Measurements from ENCODE around the gene TDRD15. TPM values are rescaled to one million over a fixed set of nuclear protein-coding genes. Genes with fewer than 3 reads are reported as not detected.

TDRD15 gene
- total RNA-seq, 1 experiment from 2014 or later: not detected

DNA sequence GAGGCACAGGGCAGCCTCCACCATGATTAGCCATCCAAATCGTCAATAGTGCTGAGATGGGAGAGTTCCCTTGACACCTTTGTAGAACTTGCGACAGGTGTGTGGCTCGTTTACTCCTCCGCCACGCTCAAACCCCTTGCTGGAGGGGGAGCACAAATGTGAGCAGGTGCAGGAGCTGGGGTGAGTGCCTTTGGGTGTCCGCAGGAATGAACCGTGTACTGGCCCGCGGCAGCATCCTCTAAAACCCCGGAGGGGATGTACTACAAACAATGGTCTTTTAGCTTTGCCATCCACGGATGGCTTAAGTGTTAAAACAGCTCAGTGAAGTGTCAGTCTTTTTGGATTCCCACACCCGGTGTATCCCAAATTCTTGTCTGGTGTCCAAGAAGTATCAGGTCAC is 21.4 kb upstream of the TDRD15 start:
- H3K9me3 ChIP-seq: no peaks in the 10 kb centered on the region
- H3K27me3 ChIP-seq (replicated peaks; ENCODE audit: control insufficient read depth, insufficient read depth, low read length): no peaks in the 10 kb centered on the region
- H3K36me3 ChIP-seq (ENCODE audit: control insufficient read depth, insufficient read depth, low read length): no peaks in the 10 kb centered on the region
- intact Hi-C loops (cut with micrococcal nuclease; ENCODE audit: unreplicated experiment): no loop called here
- no peak overlapping the region for H3K27ac Mint-ChIP-seq (ENCODE audit: unreplicated experiment)
- peaks cover 13% of the 10 kb centered on the region for H3K4me1 Mint-ChIP-seq (ENCODE audit: low read depth, unreplicated experiment)
- ChIA-PET POLR2A (no interaction called here), CTCF (no interaction called here)
- H3K4me3 Mint-ChIP-seq (ENCODE audit: unreplicated experiment): no peak overlapping the region
- TF ChIP-seq, protein P1, sequence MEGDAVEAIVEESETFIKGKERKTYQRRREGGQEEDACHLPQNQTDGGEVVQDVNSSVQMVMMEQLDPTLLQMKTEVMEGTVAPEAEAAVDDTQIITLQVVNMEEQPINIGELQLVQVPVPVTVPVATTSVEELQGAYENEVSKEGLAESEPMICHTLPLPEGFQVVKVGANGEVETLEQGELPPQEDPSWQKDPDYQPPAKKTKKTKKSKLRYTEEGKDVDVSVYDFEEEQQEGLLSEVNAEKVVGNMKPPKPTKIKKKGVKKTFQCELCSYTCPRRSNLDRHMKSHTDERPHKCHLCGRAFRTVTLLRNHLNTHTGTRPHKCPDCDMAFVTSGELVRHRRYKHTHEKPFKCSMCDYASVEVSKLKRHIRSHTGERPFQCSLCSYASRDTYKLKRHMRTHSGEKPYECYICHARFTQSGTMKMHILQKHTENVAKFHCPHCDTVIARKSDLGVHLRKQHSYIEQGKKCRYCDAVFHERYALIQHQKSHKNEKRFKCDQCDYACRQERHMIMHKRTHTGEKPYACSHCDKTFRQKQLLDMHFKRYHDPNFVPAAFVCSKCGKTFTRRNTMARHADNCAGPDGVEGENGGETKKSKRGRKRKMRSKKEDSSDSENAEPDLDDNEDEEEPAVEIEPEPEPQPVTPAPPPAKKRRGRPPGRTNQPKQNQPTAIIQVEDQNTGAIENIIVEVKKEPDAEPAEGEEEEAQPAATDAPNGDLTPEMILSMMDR (IDR thresholded peaks at IDR 0.05; ENCODE audit: insufficient read depth in 1 of 2, low read depth in 1 of 2, low read length in 1 of 2, severe bottlenecking in 1 of 2, unreplicated experiment in 1 of 2): no peak
- peaks cover 4% of the 10 kb centered on the region; the same call in 1 of the 2 replicates for H3K4me1 ChIP-seq
- no TSS peak for BruUV-seq (replicated peaks)
- no peaks in the 10 kb centered on the region for H3K9me3 Mint-ChIP-seq (ENCODE audit: unreplicated experiment)
- H3K27me3 Mint-ChIP-seq (ENCODE audit: insufficient read depth, unreplicated experiment): no peaks in the 10 kb centered on the region
- H3K36me3 Mint-ChIP-seq (ENCODE audit: insufficient read depth, unreplicated experiment): no peaks in the 10 kb centered on the region
- no peak overlapping the region for H3K4me3 ChIP-seq (ENCODE audit: low read depth, low read length)
- DNase-seq: no peak

DNA sequence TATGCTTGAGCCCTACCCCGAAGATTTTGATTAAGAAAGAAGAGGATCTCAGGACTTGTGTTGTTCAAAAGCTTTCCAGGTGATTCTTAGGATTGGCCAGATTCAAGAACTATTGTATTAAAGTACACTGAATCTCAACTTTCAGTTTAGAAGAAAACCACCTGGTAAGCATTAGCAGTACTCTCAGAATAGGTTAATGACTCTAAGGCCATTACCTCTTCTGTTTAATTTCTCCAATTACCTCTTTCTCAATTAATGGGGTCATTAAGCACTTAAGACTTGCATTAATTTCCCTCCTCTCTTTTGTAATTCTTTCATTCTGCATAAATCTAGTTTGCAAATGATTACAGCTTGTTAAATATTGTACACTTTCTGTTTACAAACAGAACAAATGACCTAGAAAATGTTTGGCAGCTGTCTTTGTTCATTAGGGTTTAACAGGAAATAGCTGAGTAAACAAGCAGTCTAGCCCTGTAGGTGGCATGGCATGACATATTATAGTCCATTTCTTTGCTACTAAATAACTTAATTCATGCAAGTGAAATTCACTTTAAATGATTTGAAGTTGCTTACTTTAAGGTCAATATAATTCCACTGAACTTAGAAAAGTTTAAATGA is 20.4 kb upstream of the TDRD15 start:
- ChIA-PET CTCF (no interaction called here), POLR2A (no interaction called here)
- H3K36me3 ChIP-seq (ENCODE audit: control insufficient read depth, insufficient read depth, low read length): no peaks in the 10 kb centered on the region
- BruUV-seq (replicated peaks): no TSS peak
- Mint-ChIP-seq H3K4me3 (ENCODE audit: unreplicated experiment) (no peak overlapping the region), H3K27ac (ENCODE audit: unreplicated experiment) (no peak overlapping the region), H3K27me3 (ENCODE audit: insufficient read depth, unreplicated experiment) (no peaks in the 10 kb centered on the region), H3K36me3 (ENCODE audit: insufficient read depth, unreplicated experiment) (no peaks in the 10 kb centered on the region), H3K9me3 (ENCODE audit: unreplicated experiment) (no peaks in the 10 kb centered on the region), H3K4me1 (ENCODE audit: low read depth, unreplicated experiment) (peaks cover 7% of the 10 kb centered on the region)
- no peaks in the 10 kb centered on the region for H3K4me1 ChIP-seq
- no peaks in the 10 kb centered on the region for H3K27me3 ChIP-seq (replicated peaks; ENCODE audit: control insufficient read depth, insufficient read depth, low read length)
- no peaks in the 10 kb centered on the region for H3K9me3 ChIP-seq
- TF ChIP-seq, protein P1 (IDR thresholded peaks at IDR 0.05; ENCODE audit: insufficient read depth in 1 of 2, low read depth in 1 of 2, low read length in 1 of 2, severe bottlenecking in 1 of 2, unreplicated experiment in 1 of 2): no peak
- intact Hi-C loops (cut with micrococcal nuclease; ENCODE audit: unreplicated experiment): no loop called here
- no peak overlapping the region for H3K4me3 ChIP-seq (ENCODE audit: low read depth, low read length)
- DNase-seq: no peak

DNA sequence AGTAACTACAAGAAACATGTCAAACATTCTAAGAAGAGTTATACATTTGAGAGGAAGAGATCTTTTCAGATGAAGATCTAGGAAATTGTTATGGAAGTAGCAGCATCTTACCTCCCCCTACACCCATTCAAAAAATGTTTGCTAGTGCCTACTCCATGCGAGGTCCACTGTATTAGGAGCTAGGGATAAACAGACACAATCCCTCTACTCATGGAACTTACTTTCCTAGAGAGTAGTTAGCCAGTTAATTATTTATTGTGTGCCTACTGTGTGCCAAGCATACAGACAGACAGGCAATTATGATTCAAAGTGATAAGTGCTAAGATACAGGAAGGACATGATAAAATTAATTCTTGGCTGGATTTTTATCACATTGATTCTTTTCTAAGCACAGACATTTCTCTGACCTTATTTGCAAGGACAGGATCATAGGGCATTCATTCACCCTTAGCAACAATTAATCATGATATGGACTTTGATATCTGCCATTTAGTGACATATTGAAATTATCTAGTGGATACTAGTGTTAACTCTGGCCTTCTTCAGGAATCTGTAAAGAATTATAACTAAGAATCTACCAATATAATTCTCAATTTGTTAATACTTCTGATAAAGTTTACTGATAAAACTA is 19.6 kb upstream of the TDRD15 start:
- CTCF ChIA-PET: no interaction called here

More for the DNA sequence above, 19.6 kb upstream of the TDRD15 start:
- Histone ChIP-seq H3K36me3 (ENCODE audit: control insufficient read depth, insufficient read depth, low read length) (no peaks in the 10 kb centered on the region), H3K9me3 (no peaks in the 10 kb centered on the region), H3K27me3 (replicated peaks; ENCODE audit: control insufficient read depth, insufficient read depth, low read length) (no peaks in the 10 kb centered on the region), H3K4me3 (ENCODE audit: low read depth, low read length) (no peak overlapping the region), H3K4me1 (no peaks in the 10 kb centered on the region)
- TF ChIP-seq, protein P1 (IDR thresholded peaks at IDR 0.05; ENCODE audit: insufficient read depth in 1 of 2, low read depth in 1 of 2, low read length in 1 of 2, severe bottlenecking in 1 of 2, unreplicated experiment in 1 of 2): no peak
- Mint-ChIP-seq H3K27ac (ENCODE audit: unreplicated experiment) (no peak overlapping the region), H3K36me3 (ENCODE audit: insufficient read depth, unreplicated experiment) (no peaks in the 10 kb centered on the region), H3K27me3 (ENCODE audit: insufficient read depth, unreplicated experiment) (no peaks in the 10 kb centered on the region), H3K4me1 (ENCODE audit: low read depth, unreplicated experiment) (peaks cover under 1% of the 10 kb centered on the region), H3K9me3 (ENCODE audit: unreplicated experiment) (no peaks in the 10 kb centered on the region), H3K4me3 (ENCODE audit: unreplicated experiment) (no peak overlapping the region)
- BruUV-seq (replicated peaks): no TSS peak
- POLR2A ChIA-PET: no interaction called here
- intact Hi-C loops (cut with micrococcal nuclease; ENCODE audit: unreplicated experiment): no loop called here
- DNase-seq: no peak

All from Caco-2 (cell line).